ENCODE measurements around the gene RGSL1. TPM values are rescaled to one million over a fixed set of nuclear protein-coding genes. Genes with fewer than 3 reads are reported as not detected.

The RGSL1 gene
- total and polyA plus RNA-seq, 2 experiments from 2014 or later: not detected

DNA sequence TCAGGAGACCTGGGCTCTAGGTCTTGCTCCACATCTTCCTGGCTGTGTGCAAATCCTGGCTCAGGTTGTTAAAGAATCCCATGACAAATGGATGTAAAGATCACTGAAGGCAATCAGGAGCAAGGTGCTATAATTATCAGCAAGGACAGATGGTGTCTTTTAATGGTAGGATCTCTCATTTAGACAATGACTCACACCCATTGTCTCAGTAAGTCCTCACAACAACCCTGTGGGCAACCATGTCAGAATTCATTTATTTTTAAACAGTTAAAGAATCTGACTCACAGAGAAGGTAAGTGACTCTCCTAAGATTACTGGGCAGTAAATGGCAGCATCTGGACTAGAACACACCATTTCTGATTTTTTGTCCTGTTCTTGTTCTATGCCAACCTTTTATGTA is 106.3 kb downstream of the RGSL1 start:
- H3K9me2 ChIP-seq (replicated peaks; ENCODE audit: insufficient read depth): no peaks in the 10 kb centered on the region
- H4K20me1 ChIP-seq (ENCODE audit: insufficient read depth, poor library complexity, severe bottlenecking): no peaks in the 10 kb centered on the region
- no peak overlapping the region for H2AFZ ChIP-seq
- no peaks in the 10 kb centered on the region for H3K9me3 ChIP-seq (ENCODE audit: low read depth)
- no peak overlapping the region for H3K4me3 ChIP-seq
- TF ChIP-seq CTCF (IDR thresholded peaks at IDR 0.05; ENCODE audit: poor library complexity) (no peak), EZH2 (IDR thresholded peaks at IDR 0.05; ENCODE audit: borderline replicate concordance) (no peak)
- no peak for DNase-seq (ENCODE audit: low spot score)
- H3K4me1 ChIP-seq (ENCODE audit: insufficient read depth): no peaks in the 10 kb centered on the region
- H3K27me3 ChIP-seq: no peaks in the 10 kb centered on the region
- no peaks in the 10 kb centered on the region for H3K36me3 ChIP-seq (replicated peaks; ENCODE audit: insufficient read depth, low read depth)
- no peak overlapping the region for H3K27ac ChIP-seq
- no peak overlapping the region for H3K4me2 ChIP-seq
- no peaks in the 10 kb centered on the region for H3K79me2 ChIP-seq

- Histone ChIP-seq H3K27me3 (no peaks in the 10 kb centered on the region), H3K4me2 (no peak overlapping the region), H3K4me1 (ENCODE audit: insufficient read depth) (no peaks in the 10 kb centered on the region), H4K20me1 (ENCODE audit: insufficient read depth, poor library complexity, severe bottlenecking) (no peaks in the 10 kb centered on the region), H3K27ac (no peak overlapping the region), H2AFZ (no peak overlapping the region), H3K79me2 (no peaks in the 10 kb centered on the region), H3K4me3 (no peak overlapping the region), H3K9me3 (ENCODE audit: low read depth) (no peaks in the 10 kb centered on the region), H3K36me3 (replicated peaks; ENCODE audit: insufficient read depth, low read depth) (no peaks in the 10 kb centered on the region), H3K9me2 (replicated peaks; ENCODE audit: insufficient read depth) (no peaks in the 10 kb centered on the region)
- DNase-seq (ENCODE audit: low spot score): no peak
- 82% methylated on average over 7 of the region's 7 CpGs for WGBS (ENCODE audit: low lambda C conversion rate, missing lambda C conversion rate)
- TF ChIP-seq EZH2phosphoT487 (IDR thresholded peaks at IDR 0.05; ENCODE audit: low read depth, severe bottlenecking, unreplicated experiment): no peak
- TF ChIP-seq EZH2 (IDR thresholded peaks at IDR 0.05; ENCODE audit: borderline replicate concordance): no peak
- no peak for TF ChIP-seq CTCF (IDR thresholded peaks at IDR 0.05; ENCODE audit: poor library complexity)
Measured at GRCh38 chr1:182560392-182560984, 110.5 kb downstream of the RGSL1 start.

GRCh38 chr1:182561456-182561855 is 111.5 kb downstream of the RGSL1 start:
- no peaks in the 10 kb centered on the region for H3K79me2 ChIP-seq
- H4K20me1 ChIP-seq (ENCODE audit: insufficient read depth, poor library complexity, severe bottlenecking): no peaks in the 10 kb centered on the region
- no peak overlapping the region for H3K4me3 ChIP-seq
- H2AFZ ChIP-seq: no peak overlapping the region
- TF ChIP-seq CTCF (IDR thresholded peaks at IDR 0.05; ENCODE audit: poor library complexity): no peak
- TF ChIP-seq EZH2 (IDR thresholded peaks at IDR 0.05; ENCODE audit: borderline replicate concordance): no peak
- no peak for TF ChIP-seq EZH2phosphoT487 (IDR thresholded peaks at IDR 0.05; ENCODE audit: low read depth, severe bottlenecking, unreplicated experiment)
- no peaks in the 10 kb centered on the region for H3K9me3 ChIP-seq (ENCODE audit: low read depth)
- no peak overlapping the region for H3K4me2 ChIP-seq
- no peaks in the 10 kb centered on the region for H3K9me2 ChIP-seq (replicated peaks; ENCODE audit: insufficient read depth)
- H3K27me3 ChIP-seq: no peaks in the 10 kb centered on the region
- no peak overlapping the region for H3K27ac ChIP-seq
- 84% methylated on average over 4 of the region's 4 CpGs for WGBS (ENCODE audit: low lambda C conversion rate, missing lambda C conversion rate)
- no peaks in the 10 kb centered on the region for H3K4me1 ChIP-seq (ENCODE audit: insufficient read depth)
- no peaks in the 10 kb centered on the region for H3K36me3 ChIP-seq (replicated peaks; ENCODE audit: insufficient read depth, low read depth)
- no peak for DNase-seq (ENCODE audit: low spot score)

DNA sequence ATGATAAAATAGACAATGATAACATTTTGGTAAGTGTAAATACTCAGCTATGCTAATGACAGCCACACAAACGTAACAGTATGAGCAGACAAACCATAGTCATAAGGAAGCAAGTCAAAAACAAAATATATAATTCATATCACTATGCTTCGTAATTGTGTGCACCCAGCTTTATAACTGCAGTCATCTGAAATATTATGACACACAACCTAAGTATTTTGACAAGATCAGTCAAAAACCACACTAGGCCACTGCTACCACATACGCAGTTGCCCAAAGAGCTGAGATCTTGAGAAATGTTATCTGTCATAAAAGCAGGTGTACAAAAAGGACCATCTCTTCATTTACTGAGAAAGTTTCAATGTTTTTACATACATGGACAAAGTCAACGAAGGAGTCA is 113.1 kb downstream of the RGSL1 start:
- DNase-seq (ENCODE audit: low spot score): no peak
- H3K4me1 ChIP-seq (ENCODE audit: insufficient read depth): no peaks in the 10 kb centered on the region
- no peaks in the 10 kb centered on the region for H4K20me1 ChIP-seq (ENCODE audit: insufficient read depth, poor library complexity, severe bottlenecking)
- no peak overlapping the region for H3K27ac ChIP-seq
- no peaks in the 10 kb centered on the region for H3K79me2 ChIP-seq
- no peak overlapping the region for H3K4me3 ChIP-seq
- no peak for TF ChIP-seq EZH2phosphoT487 (IDR thresholded peaks at IDR 0.05; ENCODE audit: low read depth, severe bottlenecking, unreplicated experiment)
- TF ChIP-seq EZH2 (IDR thresholded peaks at IDR 0.05; ENCODE audit: borderline replicate concordance): no peak
- no peak for TF ChIP-seq CTCF (IDR thresholded peaks at IDR 0.05; ENCODE audit: poor library complexity)
- H3K4me2 ChIP-seq: no peak overlapping the region
- no peaks in the 10 kb centered on the region for H3K9me2 ChIP-seq (replicated peaks; ENCODE audit: insufficient read depth)
- no peaks in the 10 kb centered on the region for H3K9me3 ChIP-seq (ENCODE audit: low read depth)
- WGBS (ENCODE audit: low lambda C conversion rate, missing lambda C conversion rate): 91% methylated on average over 4 of the region's 4 CpGs
- H3K36me3 ChIP-seq (replicated peaks; ENCODE audit: insufficient read depth, low read depth): no peaks in the 10 kb centered on the region
- no peaks in the 10 kb centered on the region for H3K27me3 ChIP-seq
- H2AFZ ChIP-seq: no peak overlapping the region
